Measurements from ENCODE around the gene DYNC1I1. TPM values are rescaled to one million over a fixed set of nuclear protein-coding genes. Genes with fewer than 3 reads are reported as not detected.

Gene DYNC1I1
- polyA plus RNA-seq, 1 donor from 2014 or later = 28.9 TPM

GRCh38 chr7:95865716-95866371 lies 93.5 kb downstream of the DYNC1I1 start:
- no peaks in the 10 kb centered on the region for H3K79me2 ChIP-seq (replicated peaks; ENCODE audit: insufficient read depth, low read length)
- H3K4me3 ChIP-seq (ENCODE audit: low read length) = no peak overlapping the region
- no peak overlapping the region for H3K9ac ChIP-seq (ENCODE audit: low read length)
- TF ChIP-seq SMC3 (conservative IDR thresholded peaks at IDR 0.05; ENCODE audit: poor library complexity) = no peak
- no peak for TF ChIP-seq MXI1 (conservative IDR thresholded peaks at IDR 0.05; ENCODE audit: poor library complexity, severe bottlenecking)
- TF ChIP-seq POLR2AphosphoS5 (IDR thresholded peaks at IDR 0.05) = no peak
- TF ChIP-seq REST (IDR thresholded peaks at IDR 0.05; ENCODE audit: borderline replicate concordance) = no peak
- TF ChIP-seq RAD21 (conservative IDR thresholded peaks at IDR 0.05) = no peak
- TF ChIP-seq EZH2 (IDR thresholded peaks at IDR 0.05; ENCODE audit: borderline replicate concordance, insufficient read depth, low read length, poor library complexity, severe bottlenecking) = no peak
- TF ChIP-seq CTCF (IDR thresholded peaks at IDR 0.05; ENCODE audit: poor library complexity, severe bottlenecking) = no peak
- no peak for TF ChIP-seq TAF1 (IDR thresholded peaks at IDR 0.05; ENCODE audit: low read depth)
- no peak for TF ChIP-seq EP300 (conservative IDR thresholded peaks at IDR 0.05; ENCODE audit: poor library complexity, severe bottlenecking)
- H3F3A ChIP-seq (ENCODE audit: insufficient read depth, low read length, poor library complexity, severe bottlenecking) = no peaks in the 10 kb centered on the region
- H3K36me3 ChIP-seq (ENCODE audit: insufficient read depth, low read length) = no peaks in the 10 kb centered on the region
- no peaks in the 10 kb centered on the region for H3K27me3 ChIP-seq (ENCODE audit: insufficient read depth, low read depth, low read length)
- no peaks in the 10 kb centered on the region for H4K20me1 ChIP-seq (ENCODE audit: insufficient read depth)
- no peak overlapping the region for H3K27ac ChIP-seq (ENCODE audit: low read length)
- H3K9me3 ChIP-seq (ENCODE audit: low read length) = no peaks in the 10 kb centered on the region
- no peak overlapping the region for H2AFZ ChIP-seq (ENCODE audit: low read depth, low read length)
- no peak overlapping the region for H3K4me2 ChIP-seq (ENCODE audit: low read length)
- no peaks in the 10 kb centered on the region for H3K9me2 ChIP-seq (ENCODE audit: insufficient read depth, low read length)

- Histone ChIP-seq H3K79me2 (replicated peaks; ENCODE audit: insufficient read depth, low read length) (no peaks in the 10 kb centered on the region), H3K27ac (ENCODE audit: low read length) (no peak overlapping the region), H3K4me3 (ENCODE audit: low read length) (no peak overlapping the region), H3K4me2 (ENCODE audit: low read length) (no peak overlapping the region), H3F3A (ENCODE audit: insufficient read depth, low read length, poor library complexity, severe bottlenecking) (no peaks in the 10 kb centered on the region), H3K9ac (ENCODE audit: low read length) (no peak overlapping the region), H3K9me2 (ENCODE audit: insufficient read depth, low read length) (no peaks in the 10 kb centered on the region), H2AFZ (ENCODE audit: low read depth, low read length) (no peak overlapping the region), H4K20me1 (ENCODE audit: insufficient read depth) (no peaks in the 10 kb centered on the region), H3K36me3 (ENCODE audit: insufficient read depth, low read length) (no peaks in the 10 kb centered on the region), H3K9me3 (ENCODE audit: low read length) (no peaks in the 10 kb centered on the region), H3K27me3 (ENCODE audit: insufficient read depth, low read depth, low read length) (no peaks in the 10 kb centered on the region)
- TF ChIP-seq TAF1 (IDR thresholded peaks at IDR 0.05; ENCODE audit: low read depth) (no peak), SMC3 (conservative IDR thresholded peaks at IDR 0.05; ENCODE audit: poor library complexity) (no peak), RAD21 (conservative IDR thresholded peaks at IDR 0.05) (no peak), EP300 (conservative IDR thresholded peaks at IDR 0.05; ENCODE audit: poor library complexity, severe bottlenecking) (no peak), REST (IDR thresholded peaks at IDR 0.05; ENCODE audit: borderline replicate concordance) (no peak), POLR2AphosphoS5 (IDR thresholded peaks at IDR 0.05) (no peak), CTCF (IDR thresholded peaks at IDR 0.05; ENCODE audit: poor library complexity, severe bottlenecking) (no peak), MXI1 (conservative IDR thresholded peaks at IDR 0.05; ENCODE audit: poor library complexity, severe bottlenecking) (no peak), EZH2 (IDR thresholded peaks at IDR 0.05; ENCODE audit: borderline replicate concordance, insufficient read depth, low read length, poor library complexity, severe bottlenecking) (no peak)
Observed at GRCh38 chr7:95867309-95867708, 95.0 kb downstream of the DYNC1I1 start.

Measured in neural cell (in vitro differentiated cells).